Bronchial epithelial cell (primary cell): ENCODE data around the gene KRTAP5-10. TPM values are rescaled to one million over a fixed set of nuclear protein-coding genes. Genes with fewer than 3 reads are reported as not detected.

Experiments used
- DNase-seq: peaks from one replicate; pipeline ENCODE4 v3.0.0-alpha.2; 2010; ENCODE audit warnings: low read depth
- FAIRE-seq: peaks from 2 replicates; lab custom pipeline; 2011; peaks lifted over from hg19 to GRCh38; lab: Jason Lieb, UNC
- H3K27me3 ChIP-seq: 2 replicates; pipeline ENCODE4 v1.5.1; 2011; ENCODE audit warnings: low read length; ENCODE audit not compliant: control insufficient read depth, insufficient read depth
- H3K36me3 ChIP-seq: 2 replicates; pipeline ENCODE4 v1.5.1; 2011; ENCODE audit warnings: low read length; ENCODE audit not compliant: control insufficient read depth, insufficient read depth
- H3K4me3 ChIP-seq: 2 replicates; pipeline ENCODE4 v1.5.1; 2011; ENCODE audit warnings: mild to moderate bottlenecking, low read depth, low read length, control low read depth
- CTCF ChIP-seq: IDR thresholded peaks from 2 replicates; pipeline ENCODE4 v1.5.1; 2011; ENCODE audit warnings: mild to moderate bottlenecking, moderate library complexity, low read length, control low read depth, inconsistent platforms; ENCODE audit not compliant: insufficient read depth, severe bottlenecking
- total RNA-seq: library from RNA; depleted of rRNA; stranded (reverse); fragments of >200 nt; gene quantifications from 2 replicates; pipeline ENCODE4 v1.2.1, GENCODE V29; 2014

KRTAP5-10 gene
- total RNA-seq, 1 donor from 2014 or later = not detected

- FAIRE-seq = no peak
- TF ChIP-seq CTCF = no peak
- DNase-seq = peak; percentile 13
- no peaks in the 10 kb centered on the region for H3K36me3 ChIP-seq
- H3K27me3 ChIP-seq = no peaks in the 10 kb centered on the region
- H3K4me3 ChIP-seq = no peak overlapping the region
These were observed 13.7 kb upstream of the KRTAP5-10 start for GRCh38 chr11:71551711-71552110.

GRCh38 chr11:71554996-71555395 lies 10.4 kb upstream of the KRTAP5-10 start:
- DNase-seq = no peak
- Histone ChIP-seq H3K36me3 (no peaks in the 10 kb centered on the region), H3K27me3 (no peaks in the 10 kb centered on the region), H3K4me3 (no peak overlapping the region)
- no peak for TF ChIP-seq CTCF
- FAIRE-seq = no peak

- DNase-seq (no peak), FAIRE-seq (no peak)
- no peak overlapping the region for H3K4me3 ChIP-seq
- no peaks in the 10 kb centered on the region for H3K27me3 ChIP-seq
- no peaks in the 10 kb centered on the region for H3K36me3 ChIP-seq
- TF ChIP-seq CTCF = no peak
These were observed 9.9 kb upstream of the KRTAP5-10 start for GRCh38 chr11:71555508-71555907.

GRCh38 chr11:71556018-71556417 lies 9.3 kb upstream of the KRTAP5-10 start:
- DNase-seq = no peak
- no peak for TF ChIP-seq CTCF
- H3K27me3 ChIP-seq = no peaks in the 10 kb centered on the region
- no peaks in the 10 kb centered on the region for H3K36me3 ChIP-seq
- FAIRE-seq = no peak
- H3K4me3 ChIP-seq = no peak overlapping the region

GRCh38 chr11:71557257-71557656 lies 8.1 kb upstream of the KRTAP5-10 start:
- no peak for TF ChIP-seq CTCF
- no peak for DNase-seq
- no peak for FAIRE-seq
- no peaks in the 10 kb centered on the region for H3K36me3 ChIP-seq
- H3K4me3 ChIP-seq = no peak overlapping the region
- H3K27me3 ChIP-seq = no peaks in the 10 kb centered on the region

- no peak for FAIRE-seq
- no peaks in the 10 kb centered on the region for H3K36me3 ChIP-seq
- H3K4me3 ChIP-seq = no peak overlapping the region
- no peak for TF ChIP-seq CTCF
- H3K27me3 ChIP-seq = no peaks in the 10 kb centered on the region
- no peak for DNase-seq
These were observed 6.4 kb upstream of the KRTAP5-10 start for GRCh38 chr11:71558996-71559395.
